ENCODE results near the gene PRKCH. TPM values are rescaled to one million over a fixed set of nuclear protein-coding genes. Genes with fewer than 3 reads are reported as not detected.

The PRKCH gene
- total RNA-seq, 5 donors from 2014 or later (not counting 1 experiment from before 2014, with no cell fraction given): 267 to 436 (median 326) TPM

GRCh38 chr14:61395115-61395725 lies 73.8 kb downstream of the PRKCH start:
- Mint-ChIP-seq H3K27me3 (no peaks in the 10 kb centered on the region), H3K4me1 (peaks cover 0 to 61% (median 41%) of the 10 kb centered on the region in 3 donors), H3K4me3 (peak overlapping the region in 1 of 3 donors; percentile 71), H3K27ac (peak overlapping the region; percentile 84 to 95), H3K9me3 (no peaks in the 10 kb centered on the region), H3K36me3 (peaks cover 32% of the 10 kb centered on the region)
- DNase-seq (peak in 19 of 35 experiments; percentile 16 to 55 (median 35)), ATAC-seq (replicated peaks in 1 of 4) (peak; percentile 20 to 58 (median 46))
- H3K9me3 ChIP-seq: no peaks in the 10 kb centered on the region
- no peaks in the 10 kb centered on the region for H3K27me3 ChIP-seq (replicated peaks in 1 of 2; ENCODE audit: control insufficient read depth in 2 of 2, extremely low read depth in 1 of 2, insufficient read depth in 2 of 2, low read length in 1 of 2)
- peak overlapping the region; percentile 60 for H3K27ac ChIP-seq (ENCODE audit: low read length)
- no peak overlapping the region for H3K4me3 ChIP-seq (ENCODE audit: control insufficient read depth in 1 of 2, extremely low read depth in 1 of 2, low read length in 1 of 2)
- WGBS (ENCODE audit: insufficient coverage): 40% methylated on average over 2 of the region's 6 CpGs
- CTCF ChIA-PET: interaction anchor here (0.5 to 1.5 kb wide), 5 partner anchors 11 to 510 kb away, joined by 3 to 7 read pairs (median 3); partner anchors contain the start of gene PRKCH (in 1 of the 2)
- H3K36me3 ChIP-seq (ENCODE audit: control insufficient read depth in 2 of 2, extremely low read depth in 1 of 2, insufficient read depth in 1 of 2, low read length in 1 of 2): peaks cover 4 to 37% of the 10 kb centered on the region in 2 donors
- H3K4me1 ChIP-seq (ENCODE audit: control insufficient read depth in 1 of 2, extremely low read depth in 1 of 2, insufficient read depth in 2 of 2, low read length in 2 of 2): peaks cover 53 to 77% of the 10 kb centered on the region in 2 experiments
- POLR2A ChIA-PET: interaction anchor here (0.6 to 1.5 kb wide), 11 partner anchors 12 to 494 kb away, joined by 3 to 11 read pairs (median 5); no protein-coding TSS in a partner anchor

GRCh38 chr14:61396279-61396678 lies 74.9 kb downstream of the PRKCH start:
- H3K27me3 Mint-ChIP-seq: no peaks in the 10 kb centered on the region
- H3K9me3 ChIP-seq: no peaks in the 10 kb centered on the region
- peak overlapping the region; percentile 94 to 95 for H3K27ac Mint-ChIP-seq
- ChIA-PET POLR2A (interaction anchor here (0.6 to 1.5 kb wide), 6 partner anchors 32 to 95 kb away, joined by 3 to 11 read pairs (median 4); no protein-coding TSS in a partner anchor), CTCF (interaction anchor here (0.7 to 1.5 kb wide), 4 partner anchors 10 to 34 kb away, joined by 3 read pairs; no protein-coding TSS in a partner anchor)
- ATAC-seq (replicated peaks in 1 of 4) (peak in 3 of 4 experiments; percentile 40 to 49 (median 41)), DNase-seq (no peak)
- peaks cover 0 to 72% (median 51%) of the 10 kb centered on the region in 3 donors for H3K4me1 Mint-ChIP-seq
- H3K9me3 Mint-ChIP-seq: no peaks in the 10 kb centered on the region
- 20% methylated on average over 1 of the region's 1 CpG for WGBS (ENCODE audit: insufficient coverage)
- H3K4me1 ChIP-seq (ENCODE audit: control insufficient read depth in 1 of 2, extremely low read depth in 1 of 2, insufficient read depth in 2 of 2, low read length in 2 of 2): peaks cover 55 to 79% of the 10 kb centered on the region in 2 experiments
- peak overlapping the region in 2 of 3 donors; percentile 31 to 71 for H3K4me3 Mint-ChIP-seq
- peak overlapping the region; percentile 60 for H3K27ac ChIP-seq (ENCODE audit: low read length)
- H3K36me3 Mint-ChIP-seq: peaks cover 33% of the 10 kb centered on the region
- H3K36me3 ChIP-seq (ENCODE audit: control insufficient read depth in 2 of 2, extremely low read depth in 1 of 2, insufficient read depth in 1 of 2, low read length in 1 of 2): peaks cover 4 to 37% of the 10 kb centered on the region in 2 donors
- no peaks in the 10 kb centered on the region for H3K27me3 ChIP-seq (replicated peaks in 1 of 2; ENCODE audit: control insufficient read depth in 2 of 2, extremely low read depth in 1 of 2, insufficient read depth in 2 of 2, low read length in 1 of 2)
- no peak overlapping the region for H3K4me3 ChIP-seq (ENCODE audit: control insufficient read depth in 1 of 2, extremely low read depth in 1 of 2, low read length in 1 of 2)

GRCh38 chr14:61396694-61397093 lies 75.3 kb downstream of the PRKCH start:
- Histone ChIP-seq H3K4me3 (ENCODE audit: control insufficient read depth in 1 of 2, extremely low read depth in 1 of 2, low read length in 1 of 2) (no peak overlapping the region), H3K9me3 (no peaks in the 10 kb centered on the region), H3K4me1 (ENCODE audit: control insufficient read depth in 1 of 2, extremely low read depth in 1 of 2, insufficient read depth in 2 of 2, low read length in 2 of 2) (peaks cover 55 to 79% of the 10 kb centered on the region in 2 experiments), H3K27ac (ENCODE audit: low read length) (peak overlapping the region; percentile 60), H3K27me3 (replicated peaks in 1 of 2; ENCODE audit: control insufficient read depth in 2 of 2, extremely low read depth in 1 of 2, insufficient read depth in 2 of 2, low read length in 1 of 2) (no peaks in the 10 kb centered on the region), H3K36me3 (ENCODE audit: control insufficient read depth in 2 of 2, extremely low read depth in 1 of 2, insufficient read depth in 1 of 2, low read length in 1 of 2) (peaks cover 4 to 35% of the 10 kb centered on the region in 2 donors)
- CTCF ChIA-PET: interaction anchor here (0.7 to 1.1 kb wide), 3 partner anchors 11 to 46 kb away, joined by 3 read pairs; no protein-coding TSS in a partner anchor
- no peaks in the 10 kb centered on the region for H3K27me3 Mint-ChIP-seq
- WGBS (ENCODE audit: insufficient coverage): 67% methylated on average over 1 of the region's 3 CpGs
- no peak for DNase-seq
- peak in 1 of 4 experiments; percentile 13 for ATAC-seq (replicated peaks in 1 of 4)
- peak overlapping the region; percentile 94 to 95 for H3K27ac Mint-ChIP-seq
- POLR2A ChIA-PET: interaction anchor here (0.6 to 1.1 kb wide), 4 partner anchors 32 to 95 kb away, joined by 3 to 4 read pairs (median 4); no protein-coding TSS in a partner anchor
- peaks cover 0 to 76% (median 55%) of the 10 kb centered on the region in 3 donors for H3K4me1 Mint-ChIP-seq
- peaks cover 37% of the 10 kb centered on the region for H3K36me3 Mint-ChIP-seq
- H3K4me3 Mint-ChIP-seq: peak overlapping the region; percentile 1 to 71 (median 31)
- H3K9me3 Mint-ChIP-seq: no peaks in the 10 kb centered on the region

- Mint-ChIP-seq H3K4me3 (peak overlapping the region in 2 of 3 donors; percentile 29 to 71), H3K4me1 (peaks cover 0 to 83% (median 62%) of the 10 kb centered on the region in 3 donors), H3K27me3 (no peaks in the 10 kb centered on the region), H3K9me3 (no peaks in the 10 kb centered on the region), H3K36me3 (peaks cover 36% of the 10 kb centered on the region), H3K27ac (peak overlapping the region; percentile 94 to 95)
- H3K27me3 ChIP-seq (replicated peaks in 1 of 2; ENCODE audit: control insufficient read depth in 2 of 2, extremely low read depth in 1 of 2, insufficient read depth in 2 of 2, low read length in 1 of 2): no peaks in the 10 kb centered on the region
- peaks cover 4 to 34% of the 10 kb centered on the region in 2 donors for H3K36me3 ChIP-seq (ENCODE audit: control insufficient read depth in 2 of 2, extremely low read depth in 1 of 2, insufficient read depth in 1 of 2, low read length in 1 of 2)
- peaks cover 58 to 76% of the 10 kb centered on the region in 2 experiments for H3K4me1 ChIP-seq (ENCODE audit: control insufficient read depth in 1 of 2, extremely low read depth in 1 of 2, insufficient read depth in 2 of 2, low read length in 2 of 2)
- ATAC-seq (replicated peaks in 1 of 4) (peak in 3 of 4 experiments; percentile 10 to 51 (median 19)), DNase-seq (peak in 1 of 35 experiments; percentile 4)
- no peak overlapping the region for H3K4me3 ChIP-seq (ENCODE audit: control insufficient read depth in 1 of 2, extremely low read depth in 1 of 2, low read length in 1 of 2)
- CTCF ChIA-PET: interaction anchor here (0.7 to 1.1 kb wide), 2 partner anchors 21 to 47 kb away, joined by 3 read pairs; no protein-coding TSS in a partner anchor
- POLR2A ChIA-PET: interaction anchor here in 1 of 2 donors (1.2 kb wide), 1 partner anchor 29 kb away, joined by 3 read pairs; no protein-coding TSS in a partner anchor
- H3K9me3 ChIP-seq: no peaks in the 10 kb centered on the region
- H3K27ac ChIP-seq (ENCODE audit: low read length): peak overlapping the region; percentile 60
- WGBS (ENCODE audit: insufficient coverage): no CpG with 5 or more reads among the region's 3 CpGs
Observed at GRCh38 chr14:61397615-61398014, 76.2 kb downstream of the PRKCH start.

- POLR2A ChIA-PET: interaction anchor here in 1 of 2 donors (1.2 kb wide), 1 partner anchor 30 kb away, joined by 3 read pairs; no protein-coding TSS in a partner anchor
- no peak overlapping the region for H3K4me3 ChIP-seq (ENCODE audit: control insufficient read depth in 1 of 2, extremely low read depth in 1 of 2, low read length in 1 of 2)
Observed at GRCh38 chr14:61398221-61398620, 76.8 kb downstream of the PRKCH start.

GRCh38 chr14:61399365-61399764 lies 78.0 kb downstream of the PRKCH start:
- H3K36me3 Mint-ChIP-seq: peaks cover 22% of the 10 kb centered on the region
- H3K27me3 Mint-ChIP-seq: no peaks in the 10 kb centered on the region
- Histone ChIP-seq H3K27me3 (replicated peaks in 1 of 2; ENCODE audit: control insufficient read depth in 2 of 2, extremely low read depth in 1 of 2, insufficient read depth in 2 of 2, low read length in 1 of 2) (no peaks in the 10 kb centered on the region), H3K36me3 (ENCODE audit: control insufficient read depth in 2 of 2, extremely low read depth in 1 of 2, insufficient read depth in 1 of 2, low read length in 1 of 2) (peaks cover 0 to 17% of the 10 kb centered on the region in 2 donors), H3K27ac (ENCODE audit: low read length) (peak overlapping the region; percentile 60), H3K4me3 (ENCODE audit: control insufficient read depth in 1 of 2, extremely low read depth in 1 of 2, low read length in 1 of 2) (no peak overlapping the region), H3K9me3 (no peaks in the 10 kb centered on the region), H3K4me1 (ENCODE audit: control insufficient read depth in 1 of 2, extremely low read depth in 1 of 2, insufficient read depth in 2 of 2, low read length in 2 of 2) (peaks cover 56 to 76% of the 10 kb centered on the region in 2 experiments)
- POLR2A ChIA-PET: interaction anchor here (0.6 to 2.0 kb wide), 4 partner anchors 11 to 58 kb away, joined by 3 to 7 read pairs (median 4); no protein-coding TSS in a partner anchor
- peaks cover 12 to 90% (median 74%) of the 10 kb centered on the region in 3 donors for H3K4me1 Mint-ChIP-seq
- ATAC-seq (replicated peaks in 1 of 4): no peak
- H3K9me3 Mint-ChIP-seq: no peaks in the 10 kb centered on the region
- no peak for DNase-seq
- WGBS (ENCODE audit: insufficient coverage): no CpG with 5 or more reads among the region's 2 CpGs
- H3K4me3 Mint-ChIP-seq: peak overlapping the region in 1 of 3 donors; percentile 71
- CTCF ChIA-PET: interaction anchor here in 1 of 2 donors (0.8 to 2.1 kb wide), 6 partner anchors 11 to 119 kb away, joined by 3 to 5 read pairs (median 4); no protein-coding TSS in a partner anchor
- H3K27ac Mint-ChIP-seq: peak overlapping the region; percentile 86 to 95

More at GRCh38 chr14:61398221-61398620, 76.8 kb downstream of the PRKCH start:
- Histone ChIP-seq H3K36me3 (ENCODE audit: control insufficient read depth in 2 of 2, extremely low read depth in 1 of 2, insufficient read depth in 1 of 2, low read length in 1 of 2) (peaks cover 3 to 28% of the 10 kb centered on the region in 2 donors), H3K9me3 (no peaks in the 10 kb centered on the region), H3K4me1 (ENCODE audit: control insufficient read depth in 1 of 2, extremely low read depth in 1 of 2, insufficient read depth in 2 of 2, low read length in 2 of 2) (peaks cover 58 to 77% of the 10 kb centered on the region in 2 experiments), H3K27me3 (replicated peaks in 1 of 2; ENCODE audit: control insufficient read depth in 2 of 2, extremely low read depth in 1 of 2, insufficient read depth in 2 of 2, low read length in 1 of 2) (no peaks in the 10 kb centered on the region), H3K27ac (ENCODE audit: low read length) (peak overlapping the region; percentile 60)
- peak overlapping the region; percentile 2 to 71 (median 29) for H3K4me3 Mint-ChIP-seq
- H3K27me3 Mint-ChIP-seq: no peaks in the 10 kb centered on the region
- CTCF ChIA-PET: no interaction called here
- peak overlapping the region; percentile 94 to 95 for H3K27ac Mint-ChIP-seq
- no peaks in the 10 kb centered on the region for H3K9me3 Mint-ChIP-seq
- peaks cover under 1 to 85% (median 64%) of the 10 kb centered on the region in 3 donors for H3K4me1 Mint-ChIP-seq
- ATAC-seq (replicated peaks in 1 of 4): no peak
- H3K36me3 Mint-ChIP-seq: peaks cover 30% of the 10 kb centered on the region
- DNase-seq: no peak
- 80% methylated on average over 1 of the region's 2 CpGs for WGBS (ENCODE audit: insufficient coverage)

Measured in T-cell (primary cell).